Chondrocyte (in vitro differentiated cells): ENCODE results near the gene SAMD9. TPM values are rescaled to one million over a fixed set of nuclear protein-coding genes. Genes with fewer than 3 reads are reported as not detected.

Experiments
- DNase-seq: peaks from one replicate; pipeline ENCODE4 v3.0.0; 2021; ENCODE audit warnings: mixed read lengths, low spot score
- H3K27ac Mint-ChIP-seq: one replicate; pipeline ENCODE4 v1.8.0; 2021; ENCODE audit warnings: mild to moderate bottlenecking, moderate library complexity, mixed read lengths; ENCODE audit not compliant: unreplicated experiment
- H3K27me3 Mint-ChIP-seq: 2 replicates; pipeline ENCODE4 v1.8.0; 2021; ENCODE audit warnings: low read depth, mixed read lengths
- H3K36me3 Mint-ChIP-seq: 2 replicates; pipeline ENCODE4 v1.8.0; 2021; ENCODE audit warnings: low read depth, mixed read lengths
- H3K4me1 Mint-ChIP-seq: 2 replicates; pipeline ENCODE4 v1.8.0; 2021; ENCODE audit warnings: low read depth, mild to moderate bottlenecking, mixed read lengths
- H3K4me3 Mint-ChIP-seq: one replicate; pipeline ENCODE4 v1.8.0; 2021; ENCODE audit warnings: mild to moderate bottlenecking, moderate library complexity, mixed read lengths; ENCODE audit not compliant: unreplicated experiment
- H3K9me3 Mint-ChIP-seq: 2 replicates; pipeline ENCODE4 v1.8.0; 2021; ENCODE audit warnings: low read depth, mixed read lengths
- total RNA-seq: library from RNA; stranded (reverse); gene quantifications from 3 replicates; pipeline ENCODE4 v1.2.1, GENCODE V29; 2021
- TF ChIP-seq, protein P1 (sequence below): fragments of 200-600 bp; sonication (generic); IDR thresholded peaks from 2 replicates; pipeline ENCODE4 v1.5.0; 2021; ENCODE audit warnings: antibody characterized with exemption, mild to moderate bottlenecking, moderate library complexity

SAMD9 gene
- total RNA-seq, 1 donor from 2014 or later: 5.0 TPM

DNA sequence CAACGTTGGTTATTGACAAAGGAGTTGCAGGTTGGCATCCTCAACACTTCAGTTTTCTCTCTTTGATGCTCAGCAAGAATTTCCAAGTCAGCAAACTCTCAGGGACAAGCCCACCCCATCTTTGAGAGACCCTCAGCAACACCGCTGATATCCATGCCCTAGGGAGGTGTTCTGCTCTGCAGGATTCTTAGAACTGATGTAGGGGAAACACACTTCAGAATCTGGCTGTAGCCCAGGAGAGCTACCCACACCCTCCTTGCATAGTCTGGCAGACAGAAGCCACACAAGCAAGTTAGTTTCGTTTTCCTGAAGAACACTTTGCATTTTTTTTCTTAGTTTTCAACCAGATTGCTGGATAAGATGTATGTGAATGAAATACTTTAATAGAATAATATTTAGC, 29.6 kb upstream of the SAMD9 start:
- H3K27ac Mint-ChIP-seq: peak overlapping the region; percentile 13
- peaks cover 33% of the 10 kb centered on the region for H3K4me1 Mint-ChIP-seq
- TF ChIP-seq, protein P1, sequence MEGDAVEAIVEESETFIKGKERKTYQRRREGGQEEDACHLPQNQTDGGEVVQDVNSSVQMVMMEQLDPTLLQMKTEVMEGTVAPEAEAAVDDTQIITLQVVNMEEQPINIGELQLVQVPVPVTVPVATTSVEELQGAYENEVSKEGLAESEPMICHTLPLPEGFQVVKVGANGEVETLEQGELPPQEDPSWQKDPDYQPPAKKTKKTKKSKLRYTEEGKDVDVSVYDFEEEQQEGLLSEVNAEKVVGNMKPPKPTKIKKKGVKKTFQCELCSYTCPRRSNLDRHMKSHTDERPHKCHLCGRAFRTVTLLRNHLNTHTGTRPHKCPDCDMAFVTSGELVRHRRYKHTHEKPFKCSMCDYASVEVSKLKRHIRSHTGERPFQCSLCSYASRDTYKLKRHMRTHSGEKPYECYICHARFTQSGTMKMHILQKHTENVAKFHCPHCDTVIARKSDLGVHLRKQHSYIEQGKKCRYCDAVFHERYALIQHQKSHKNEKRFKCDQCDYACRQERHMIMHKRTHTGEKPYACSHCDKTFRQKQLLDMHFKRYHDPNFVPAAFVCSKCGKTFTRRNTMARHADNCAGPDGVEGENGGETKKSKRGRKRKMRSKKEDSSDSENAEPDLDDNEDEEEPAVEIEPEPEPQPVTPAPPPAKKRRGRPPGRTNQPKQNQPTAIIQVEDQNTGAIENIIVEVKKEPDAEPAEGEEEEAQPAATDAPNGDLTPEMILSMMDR: no peak
- no peaks in the 10 kb centered on the region for H3K9me3 Mint-ChIP-seq
- peaks cover 2% of the 10 kb centered on the region for H3K27me3 Mint-ChIP-seq
- peaks cover 12% of the 10 kb centered on the region for H3K36me3 Mint-ChIP-seq
- no peak for DNase-seq
- peak overlapping the region; percentile 49 for H3K4me3 Mint-ChIP-seq

DNA sequence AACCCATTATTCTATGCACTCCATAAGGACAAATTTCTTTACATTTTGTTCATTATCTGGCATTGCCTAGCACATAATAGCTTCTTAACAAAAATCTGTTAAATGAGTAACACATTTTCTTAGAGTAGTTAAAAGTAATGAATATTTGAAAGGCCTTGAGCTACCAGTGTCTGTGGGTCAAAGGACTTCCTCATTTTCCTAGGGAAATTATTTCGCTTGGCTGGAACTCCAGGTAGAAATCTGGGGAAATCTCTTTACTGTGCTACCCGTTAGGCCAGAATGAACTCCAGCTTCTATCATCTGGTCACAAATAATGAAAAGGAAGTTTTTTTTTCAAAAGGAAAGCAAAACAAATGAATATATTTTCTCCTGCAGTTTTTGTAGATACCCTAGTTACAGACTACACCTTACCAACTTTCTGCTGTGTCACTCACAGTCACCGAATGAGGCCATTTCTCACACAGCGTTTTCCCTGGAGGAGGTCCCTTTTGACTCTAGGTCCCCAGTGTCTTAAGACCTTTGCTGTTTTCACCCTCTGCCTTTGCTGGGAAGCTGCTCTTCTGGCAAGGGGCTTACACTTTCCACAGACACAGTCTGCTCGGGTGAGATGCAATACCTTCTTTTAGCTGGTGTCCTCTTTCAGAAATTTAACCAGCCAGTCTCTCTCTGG, 28.8 kb upstream of the SAMD9 start:
- H3K27ac Mint-ChIP-seq: no peak overlapping the region
- no peaks in the 10 kb centered on the region for H3K9me3 Mint-ChIP-seq
- DNase-seq: no peak
- peaks cover 2% of the 10 kb centered on the region for H3K27me3 Mint-ChIP-seq
- peak overlapping the region; percentile 49 for H3K4me3 Mint-ChIP-seq
- H3K4me1 Mint-ChIP-seq: peaks cover 33% of the 10 kb centered on the region
- peaks cover 12% of the 10 kb centered on the region for H3K36me3 Mint-ChIP-seq
- TF ChIP-seq, protein P1: no peak

DNA sequence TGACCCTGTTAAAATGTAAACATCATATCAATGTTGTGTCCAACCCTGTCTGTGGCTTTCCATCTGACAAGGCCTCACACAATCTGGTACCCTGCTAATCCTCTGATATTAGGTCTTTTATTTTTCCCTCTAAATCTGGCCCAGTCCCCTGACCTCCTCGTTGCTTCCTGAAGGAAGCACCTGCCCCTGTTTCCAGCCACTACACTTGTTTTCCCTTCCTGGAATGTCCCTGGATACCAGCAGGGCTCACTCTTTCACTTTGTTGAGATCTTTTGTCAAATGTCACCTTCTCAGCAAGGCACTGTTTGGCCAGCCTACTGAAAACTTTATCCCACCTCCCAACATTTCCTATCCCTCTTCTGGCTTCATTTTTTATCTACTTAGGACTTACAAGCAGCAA, 28.3 kb upstream of the SAMD9 start:
- Mint-ChIP-seq H3K27ac (no peak overlapping the region), H3K4me3 (no peak overlapping the region), H3K27me3 (peaks cover 2% of the 10 kb centered on the region), H3K4me1 (peaks cover 33% of the 10 kb centered on the region), H3K36me3 (peaks cover 12% of the 10 kb centered on the region), H3K9me3 (no peaks in the 10 kb centered on the region)
- TF ChIP-seq, protein P1: no peak
- DNase-seq: no peak

DNA sequence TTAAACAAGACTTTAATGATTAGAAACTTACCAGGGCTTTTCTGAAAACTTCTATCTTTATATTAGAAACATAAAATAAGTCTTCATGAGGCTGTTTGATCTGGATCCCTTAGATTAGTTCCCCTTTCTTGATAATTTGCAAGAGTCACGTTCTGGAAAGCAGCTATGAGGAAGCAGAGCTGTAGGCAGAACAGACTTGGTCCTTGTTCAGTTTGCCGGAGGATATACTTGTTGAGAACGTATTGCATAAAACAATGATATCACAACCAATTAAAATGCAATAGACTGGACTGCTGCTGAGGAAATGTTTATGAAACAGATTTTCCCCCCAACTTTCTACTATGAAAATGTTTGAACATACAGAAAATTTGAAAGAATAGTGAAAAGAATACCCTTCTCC, 27.6 kb upstream of the SAMD9 start:
- Mint-ChIP-seq H3K27me3 (peaks cover 2% of the 10 kb centered on the region), H3K27ac (no peak overlapping the region), H3K4me3 (no peak overlapping the region), H3K9me3 (no peaks in the 10 kb centered on the region), H3K36me3 (peaks cover 12% of the 10 kb centered on the region), H3K4me1 (peaks cover 28% of the 10 kb centered on the region)
- TF ChIP-seq, protein P1: no peak
- DNase-seq: no peak

DNA sequence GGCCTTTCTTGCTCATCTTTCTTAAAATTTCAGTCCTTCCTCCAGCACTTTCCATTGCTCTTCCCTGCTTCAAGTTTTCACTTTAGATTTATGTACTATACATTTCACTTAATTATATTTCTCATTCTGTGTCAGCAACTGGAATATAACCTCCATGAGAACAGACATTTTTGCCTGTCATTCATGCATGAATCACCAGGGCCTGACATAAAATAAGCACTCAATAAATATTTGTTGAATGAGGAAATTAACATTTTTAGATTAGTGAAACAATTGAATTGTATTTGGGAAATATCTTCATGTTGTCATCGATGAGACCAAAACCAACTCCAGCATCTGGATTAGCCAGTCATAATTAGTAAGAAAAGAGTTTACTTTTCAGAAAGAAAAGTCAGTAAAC, 24.3 kb upstream of the SAMD9 start:
- H3K4me3 Mint-ChIP-seq: no peak overlapping the region
- peaks cover 18% of the 10 kb centered on the region for H3K36me3 Mint-ChIP-seq
- peaks cover 2% of the 10 kb centered on the region for H3K27me3 Mint-ChIP-seq
- H3K4me1 Mint-ChIP-seq: peaks cover 6% of the 10 kb centered on the region
- DNase-seq: no peak
- peaks cover 6% of the 10 kb centered on the region for H3K9me3 Mint-ChIP-seq
- TF ChIP-seq, protein P1: no peak
- H3K27ac Mint-ChIP-seq: no peak overlapping the region
